ENCODE results near the gene BRSK1.
A peak's percentile ranks its signal among the peaks of the same experiment; 100 is the strongest.

BRSK1 gene

DNA sequence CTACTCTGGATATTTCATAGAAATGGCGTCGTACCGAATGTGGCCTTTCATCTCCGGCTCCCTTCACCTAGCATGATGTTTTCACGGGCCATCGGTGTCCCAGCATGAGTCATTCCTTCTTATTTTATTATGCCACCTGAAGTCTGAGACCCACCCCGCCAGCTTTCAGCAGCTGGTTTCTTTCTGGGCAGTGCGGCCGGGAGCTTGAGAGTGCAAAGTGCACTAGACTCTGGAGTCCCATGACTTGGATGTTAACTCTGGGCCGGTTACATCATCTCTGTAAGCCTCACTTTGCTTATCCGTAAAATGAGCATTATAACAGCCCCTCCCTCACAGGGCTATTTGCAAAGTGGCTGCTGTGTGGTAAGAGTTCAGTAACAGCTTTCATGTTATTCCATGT lies 50.1 kb downstream of the BRSK1 start:
- no peak for DNase-seq (ENCODE audit: low read depth)
- TF ChIP-seq, protein P1, sequence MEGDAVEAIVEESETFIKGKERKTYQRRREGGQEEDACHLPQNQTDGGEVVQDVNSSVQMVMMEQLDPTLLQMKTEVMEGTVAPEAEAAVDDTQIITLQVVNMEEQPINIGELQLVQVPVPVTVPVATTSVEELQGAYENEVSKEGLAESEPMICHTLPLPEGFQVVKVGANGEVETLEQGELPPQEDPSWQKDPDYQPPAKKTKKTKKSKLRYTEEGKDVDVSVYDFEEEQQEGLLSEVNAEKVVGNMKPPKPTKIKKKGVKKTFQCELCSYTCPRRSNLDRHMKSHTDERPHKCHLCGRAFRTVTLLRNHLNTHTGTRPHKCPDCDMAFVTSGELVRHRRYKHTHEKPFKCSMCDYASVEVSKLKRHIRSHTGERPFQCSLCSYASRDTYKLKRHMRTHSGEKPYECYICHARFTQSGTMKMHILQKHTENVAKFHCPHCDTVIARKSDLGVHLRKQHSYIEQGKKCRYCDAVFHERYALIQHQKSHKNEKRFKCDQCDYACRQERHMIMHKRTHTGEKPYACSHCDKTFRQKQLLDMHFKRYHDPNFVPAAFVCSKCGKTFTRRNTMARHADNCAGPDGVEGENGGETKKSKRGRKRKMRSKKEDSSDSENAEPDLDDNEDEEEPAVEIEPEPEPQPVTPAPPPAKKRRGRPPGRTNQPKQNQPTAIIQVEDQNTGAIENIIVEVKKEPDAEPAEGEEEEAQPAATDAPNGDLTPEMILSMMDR (IDR thresholded peaks at IDR 0.05; ENCODE audit: insufficient read depth, low read depth, low read length, missing control alignments), result no peak
- no peak overlapping the region for H3K4me3 ChIP-seq (ENCODE audit: low read length)

DNA sequence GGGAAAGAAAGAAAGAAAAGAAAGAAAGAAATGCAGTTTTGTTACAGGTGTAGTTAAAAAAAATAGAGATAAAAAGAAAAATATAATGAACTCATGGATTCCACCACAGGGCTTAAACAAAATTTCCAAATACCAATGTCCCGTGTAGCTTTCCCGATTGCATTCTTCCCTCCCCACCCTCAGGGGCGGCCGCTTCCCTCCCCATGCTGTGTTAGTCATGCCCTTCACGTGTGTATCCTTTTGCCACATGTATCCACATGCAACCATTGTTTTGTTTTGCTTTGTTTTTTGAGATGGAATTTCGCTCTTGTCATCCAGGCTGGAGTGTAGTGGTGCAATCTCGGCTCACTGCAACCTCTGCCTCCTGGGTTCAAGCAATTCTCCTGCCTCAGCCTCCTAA lies 52.3 kb downstream of the BRSK1 start:
- H3K4me3 ChIP-seq (ENCODE audit: low read length), result no peak overlapping the region
- TF ChIP-seq, protein P1 (IDR thresholded peaks at IDR 0.05; ENCODE audit: insufficient read depth, low read depth, low read length, missing control alignments), result no peak
- peak; percentile 98 for DNase-seq (ENCODE audit: low read depth)

DNA sequence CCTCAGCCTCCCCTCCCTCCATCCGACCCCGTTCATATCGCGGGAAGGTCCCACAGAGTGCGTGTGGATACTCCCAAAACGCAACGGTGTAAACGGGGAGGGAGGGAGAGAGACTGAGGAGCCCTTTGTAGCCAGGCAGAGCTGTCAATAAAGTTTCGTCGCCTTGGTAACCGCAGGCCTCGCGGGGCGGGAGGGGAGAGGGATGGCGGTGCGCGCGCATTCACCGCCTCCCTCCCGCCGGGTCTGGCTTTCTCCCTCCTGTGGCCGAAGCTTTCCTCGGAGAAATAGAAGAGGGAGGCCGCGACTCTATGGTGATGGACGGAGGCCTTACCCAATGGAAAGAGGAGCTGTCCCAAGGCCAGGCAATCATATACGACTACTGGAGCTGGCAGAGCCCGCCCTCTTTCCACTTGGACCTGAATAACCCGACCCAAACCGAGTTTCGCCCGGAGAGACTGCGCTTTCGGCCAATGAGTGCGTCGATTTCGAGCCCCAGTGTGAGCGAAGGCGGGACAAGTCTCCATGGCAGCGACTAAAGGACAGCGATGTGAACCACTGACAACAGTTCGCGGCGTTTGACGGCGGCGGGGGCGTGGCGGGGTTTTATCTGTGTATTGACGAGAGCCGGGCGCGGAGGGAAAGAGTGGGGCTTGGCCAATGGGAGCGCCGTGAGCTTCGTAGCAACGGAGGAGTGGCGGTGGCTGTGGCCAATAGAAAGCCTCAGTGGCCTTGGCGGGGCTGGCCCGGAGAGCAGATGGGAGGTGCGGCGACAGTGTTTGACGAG lies 55.5 kb downstream of the BRSK1 start, which contains the start of gene KMT5C:
TSS of gene KMT5C (plus strand) at position 772 of the 784 bp plus-strand sequence. CDS start 2,061 bp downstream, outside the sequence.
- DNase-seq (ENCODE audit: low read depth), result peak; percentile 100
- peak within 1 kb of the TSS; percentile 94 for H3K4me3 ChIP-seq (ENCODE audit: low read length)
- TF ChIP-seq, protein P1 (IDR thresholded peaks at IDR 0.05; ENCODE audit: insufficient read depth, low read depth, low read length, missing control alignments), result peak; percentile 46

DNA sequence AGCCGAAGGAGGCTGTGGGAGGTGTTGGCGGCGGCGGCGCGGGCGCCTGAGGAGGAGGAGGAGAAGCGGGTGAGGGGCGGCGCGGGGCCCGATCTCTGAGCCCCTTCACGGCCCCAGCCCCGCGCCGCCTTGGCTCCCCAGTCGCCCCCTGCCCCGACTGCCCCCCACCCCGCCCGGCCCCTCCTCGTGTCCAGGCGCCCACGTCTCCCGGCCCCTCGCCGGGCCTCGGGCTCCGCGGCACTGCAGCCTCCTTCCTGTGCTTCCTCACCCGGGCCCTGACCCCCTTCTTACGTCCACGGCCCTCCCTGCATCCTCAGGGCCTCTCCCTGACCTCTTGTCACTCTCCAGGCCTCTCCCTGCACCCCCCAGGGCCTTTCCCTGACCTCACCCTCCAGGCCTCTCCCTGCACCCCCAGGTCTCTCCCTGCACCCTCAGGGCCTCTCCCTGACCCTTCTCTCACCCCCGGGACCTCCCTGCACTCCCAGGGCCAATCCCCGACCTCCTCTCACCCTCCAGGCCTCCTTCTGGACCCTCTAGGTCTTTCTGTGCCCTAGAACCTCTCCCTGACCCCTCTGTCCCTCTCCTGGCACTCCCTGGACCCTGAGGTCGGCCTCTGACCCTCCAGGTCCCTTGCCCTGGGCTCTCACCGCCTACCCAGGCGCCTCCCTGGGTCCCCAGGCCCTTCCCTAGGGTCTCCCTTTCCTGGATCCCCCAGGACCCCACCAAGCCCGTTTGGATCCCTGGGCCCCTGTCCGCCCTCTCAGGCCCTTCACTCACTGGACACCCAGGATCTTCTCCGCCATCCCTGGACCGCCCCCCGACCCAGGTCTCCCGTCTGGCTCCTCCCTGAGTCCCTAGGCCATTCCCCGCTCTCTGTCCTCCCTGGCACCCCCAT lies 56.3 kb downstream of the BRSK1 start:
- TF ChIP-seq, protein P1 (IDR thresholded peaks at IDR 0.05; ENCODE audit: insufficient read depth, low read depth, low read length, missing control alignments), result no peak
- DNase-seq (ENCODE audit: low read depth), result no peak
- H3K4me3 ChIP-seq (ENCODE audit: low read length), result peak overlapping the region; percentile 94

DNA sequence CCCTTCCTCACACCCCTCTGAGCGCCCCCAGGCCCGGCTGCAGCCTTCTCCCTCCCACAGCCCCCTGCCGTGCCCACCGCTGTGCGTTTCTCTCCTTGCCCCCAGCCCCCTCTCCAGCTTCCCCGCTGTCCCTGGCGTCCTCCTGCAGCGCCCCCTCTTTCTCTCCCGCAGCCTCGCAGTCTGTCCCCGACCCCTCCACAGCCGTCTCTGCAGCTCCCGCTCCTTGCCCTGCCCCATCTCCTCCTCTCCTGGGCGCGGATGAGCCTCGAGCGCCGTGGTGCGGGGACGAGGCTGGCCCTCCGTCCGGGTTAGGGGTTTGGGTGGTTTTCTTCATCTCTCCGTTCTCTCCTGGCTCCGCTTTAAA lies 57.0 kb downstream of the BRSK1 start:
- H3K4me3 ChIP-seq (ENCODE audit: low read length), result peak overlapping the region; percentile 94
- no peak for DNase-seq (ENCODE audit: low read depth)
- TF ChIP-seq, protein P1 (IDR thresholded peaks at IDR 0.05; ENCODE audit: insufficient read depth, low read depth, low read length, missing control alignments), result no peak

DNA sequence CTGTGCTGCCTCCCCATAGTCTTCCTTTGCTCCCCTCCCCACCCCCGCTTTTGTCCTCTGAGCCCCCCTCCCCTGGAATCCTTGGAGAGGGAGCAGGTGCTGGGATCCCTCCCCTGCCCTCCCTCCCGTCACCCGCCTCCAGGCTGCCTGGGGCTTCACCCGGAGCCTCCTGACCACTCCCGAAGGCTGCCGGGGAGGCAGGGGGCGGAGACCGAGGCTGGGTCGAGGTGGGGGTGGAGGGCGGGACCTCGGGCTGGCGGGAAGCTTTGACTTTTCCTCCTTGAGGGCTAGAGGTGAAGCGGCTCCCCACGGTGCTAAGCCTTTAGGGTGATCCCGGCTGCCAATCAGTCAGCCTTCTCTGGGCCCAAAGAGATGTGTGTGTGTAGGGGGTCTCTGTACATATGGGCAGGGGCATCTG lies 57.4 kb downstream of the BRSK1 start:
- H3K4me3 ChIP-seq (ENCODE audit: low read length), result peak overlapping the region; percentile 94
- TF ChIP-seq, protein P1 (IDR thresholded peaks at IDR 0.05; ENCODE audit: insufficient read depth, low read depth, low read length, missing control alignments), result no peak

More for the DNA sequence above, 57.4 kb downstream of the BRSK1 start:
- DNase-seq (ENCODE audit: low read depth), result peak; percentile 55

Measured in epithelial cell of esophagus (primary cell).